HG03378 (cell line): ENCODE measurements around the gene OCEL1.

Experiments used
- ATAC-seq: cut with Tn5 transposase; IDR thresholded peaks from one replicate; pipeline ENCODE4 v1.9.1; 2021; ENCODE audit warnings: mild to moderate bottlenecking, moderate library complexity; ENCODE audit not compliant: unreplicated experiment

Gene OCEL1

DNA sequence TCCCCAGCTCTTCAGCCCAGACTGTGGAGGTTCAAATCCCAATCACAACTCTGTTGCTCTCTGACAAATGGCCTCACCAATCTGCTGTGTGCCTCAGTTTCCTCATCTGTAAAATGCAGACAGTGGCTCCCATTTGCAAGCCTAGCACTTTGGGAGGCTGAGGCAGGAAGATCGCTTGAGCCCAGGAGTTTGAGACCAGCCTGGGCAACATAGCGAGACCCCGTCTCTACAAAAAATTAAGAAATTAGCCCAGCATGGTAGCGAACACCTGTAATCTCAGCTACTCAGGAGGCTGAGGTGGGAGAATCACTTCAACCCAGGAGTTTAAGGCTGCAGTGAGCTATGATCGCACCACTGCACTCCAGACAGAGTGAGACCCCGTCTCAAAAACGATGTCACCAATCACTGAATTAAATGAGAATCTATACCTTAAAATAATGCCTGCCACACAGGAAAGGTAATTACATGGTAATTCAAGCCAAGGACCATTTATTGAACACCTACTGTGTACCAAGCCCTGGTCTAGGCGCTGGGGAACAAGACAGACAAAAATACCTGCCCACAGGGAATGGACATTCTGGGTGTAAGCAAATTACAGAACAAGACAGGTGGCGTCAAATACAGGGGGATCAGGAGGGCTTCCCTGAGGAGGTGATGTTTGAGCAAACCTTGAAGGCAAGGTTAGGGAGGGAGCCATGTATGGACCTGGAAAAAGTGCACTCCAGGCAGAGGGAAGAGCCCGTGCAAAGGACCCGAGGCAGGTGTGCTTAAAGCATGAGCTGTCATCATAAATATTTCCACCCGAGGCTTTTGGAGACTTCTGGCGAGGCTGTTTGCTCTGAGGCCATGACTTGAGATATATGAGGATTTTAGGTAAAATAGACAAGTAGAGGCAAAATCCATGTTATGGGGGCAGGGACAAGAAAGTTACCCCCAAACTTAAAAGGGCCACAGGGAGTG, 12.0 kb downstream of the OCEL1 start:
- ATAC-seq, result no peak

- no peak for ATAC-seq
Measured at GRCh38 chr19:17240062-17240752, 14.2 kb downstream of the OCEL1 start.

- ATAC-seq, result no peak
Measured at GRCh38 chr19:17240826-17241399, 14.9 kb downstream of the OCEL1 start.

GRCh38 chr19:17242431-17243208, 16.6 kb downstream of the OCEL1 start:
- ATAC-seq, result no peak

DNA sequence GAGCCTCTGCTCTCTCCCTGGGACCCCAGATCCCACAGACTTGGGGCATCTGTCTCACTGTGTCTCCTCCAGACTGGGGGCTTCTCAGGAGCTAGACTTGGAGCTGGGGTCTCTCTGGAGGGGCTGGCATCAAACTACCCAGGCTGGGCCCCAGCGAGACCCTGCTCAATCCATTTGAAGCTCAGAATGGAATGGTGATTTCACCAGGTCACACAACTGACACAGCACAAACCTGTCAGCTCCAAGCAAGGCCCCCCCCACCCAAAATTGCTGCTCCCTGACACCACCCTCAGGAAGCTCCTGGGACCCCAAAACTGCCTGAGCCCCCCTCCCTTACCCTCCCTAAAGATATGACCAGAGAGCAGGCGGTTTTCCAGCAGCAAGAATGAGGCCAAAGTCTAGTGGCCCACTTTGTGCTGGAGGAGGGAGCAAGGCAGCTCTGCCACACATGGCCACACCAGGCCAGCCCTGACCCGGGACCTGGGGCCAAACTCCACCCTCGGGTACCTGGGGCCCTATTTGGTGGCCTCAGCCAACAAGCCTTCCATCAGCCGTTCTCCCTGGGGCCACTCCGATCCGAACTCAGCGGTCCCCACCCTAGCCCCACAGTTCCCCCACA, 17.3 kb downstream of the OCEL1 start:
- ATAC-seq, result no peak

DNA sequence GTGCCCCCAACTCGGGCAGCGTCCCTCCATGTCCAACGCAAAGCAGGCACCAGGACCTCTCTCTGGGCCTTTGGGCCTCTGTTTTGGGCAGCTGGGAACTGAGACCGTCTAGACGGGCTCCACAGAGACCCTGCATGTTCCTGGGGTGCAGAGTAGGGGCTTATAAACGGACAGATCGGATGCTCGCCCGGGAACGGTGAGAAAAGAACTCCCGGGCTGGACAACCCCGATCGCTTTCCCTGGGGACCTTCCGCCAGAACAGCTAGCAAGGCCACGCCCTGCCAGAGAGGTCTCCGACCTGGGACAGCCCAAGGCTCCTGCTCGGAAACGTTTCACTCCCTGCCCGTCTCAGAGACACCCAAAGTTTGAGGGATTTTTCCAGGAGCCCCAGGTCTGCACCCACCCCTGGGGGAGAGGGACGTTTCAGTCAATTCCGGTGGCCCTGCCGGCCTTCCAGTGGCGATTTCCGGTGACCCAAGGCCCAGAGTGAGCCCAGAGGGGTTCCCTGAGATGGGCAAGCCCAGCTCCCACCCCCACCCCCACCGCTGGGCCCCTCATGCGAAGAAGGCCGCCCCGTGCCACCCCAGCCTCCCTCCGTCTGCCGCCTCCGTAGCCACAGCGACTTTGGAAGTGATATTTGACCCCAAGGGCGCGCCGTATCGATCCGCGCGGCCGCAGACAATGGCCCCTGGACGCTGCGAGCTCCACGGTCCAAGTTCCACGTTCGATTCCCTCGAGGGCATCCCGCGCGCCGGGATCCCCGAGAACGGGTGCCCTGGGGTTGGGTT, 18.0 kb downstream of the OCEL1 start:
- ATAC-seq, result no peak

- ATAC-seq, result no peak
Measured at GRCh38 chr19:17244618-17245534, 18.9 kb downstream of the OCEL1 start.

DNA sequence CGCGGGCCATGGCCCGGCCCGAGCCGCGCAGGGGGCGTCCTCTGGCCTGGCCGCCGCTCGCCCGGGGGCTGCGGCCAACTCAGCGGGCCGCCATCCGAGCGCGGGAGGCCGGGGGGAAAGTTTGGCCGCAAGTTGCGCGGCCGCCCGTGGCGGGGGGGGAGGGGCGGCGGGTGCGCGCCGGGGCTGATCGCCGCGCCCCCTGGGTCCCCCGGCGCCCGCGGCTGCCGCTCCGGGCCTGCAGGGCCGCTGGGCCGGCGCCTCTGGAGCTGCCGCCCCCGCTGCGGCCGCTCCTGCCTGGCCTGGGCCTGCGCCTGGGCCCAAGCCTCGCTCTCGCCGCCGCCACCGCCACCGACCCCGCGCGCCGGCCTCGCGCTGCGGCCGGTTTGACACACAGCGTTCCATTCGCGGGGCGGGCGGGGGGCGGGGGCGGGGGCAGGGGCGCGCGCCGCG, 19.5 kb downstream of the OCEL1 start, which contains the start of gene NR2F6:
Gene NR2F6, minus strand, starts transcription at position 385 of the 450 bp plus-strand sequence. CDS start 699 bp downstream, outside the sequence.
- no peak for ATAC-seq

- no peak for ATAC-seq
Measured at GRCh38 chr19:17246681-17247425, 20.8 kb downstream of the OCEL1 start.

- no peak for ATAC-seq
Measured at GRCh38 chr19:17248011-17248776, 22.2 kb downstream of the OCEL1 start.

- no peak for ATAC-seq
Measured at GRCh38 chr19:17249887-17250548, 24.0 kb downstream of the OCEL1 start.

DNA sequence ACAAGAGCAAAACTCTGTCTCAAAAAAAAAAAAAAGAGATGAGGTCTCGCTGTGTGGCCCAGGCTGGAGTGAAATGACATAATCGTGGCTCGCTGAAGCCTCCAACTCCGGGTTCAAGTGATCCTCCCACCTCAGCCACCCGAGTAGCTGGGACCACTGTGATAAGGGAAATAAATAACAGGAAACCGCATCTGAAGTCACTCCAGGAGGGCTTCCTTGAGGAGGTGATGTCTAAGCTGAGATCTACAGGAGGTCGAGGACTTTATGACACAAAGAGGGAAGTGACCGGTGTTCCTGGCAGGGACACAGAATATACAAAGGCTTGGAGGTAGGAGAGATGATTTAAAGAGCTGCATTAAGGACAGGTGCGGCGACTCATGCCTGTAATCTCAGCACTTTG, 28.6 kb downstream of the OCEL1 start:
- no peak for ATAC-seq

DNA sequence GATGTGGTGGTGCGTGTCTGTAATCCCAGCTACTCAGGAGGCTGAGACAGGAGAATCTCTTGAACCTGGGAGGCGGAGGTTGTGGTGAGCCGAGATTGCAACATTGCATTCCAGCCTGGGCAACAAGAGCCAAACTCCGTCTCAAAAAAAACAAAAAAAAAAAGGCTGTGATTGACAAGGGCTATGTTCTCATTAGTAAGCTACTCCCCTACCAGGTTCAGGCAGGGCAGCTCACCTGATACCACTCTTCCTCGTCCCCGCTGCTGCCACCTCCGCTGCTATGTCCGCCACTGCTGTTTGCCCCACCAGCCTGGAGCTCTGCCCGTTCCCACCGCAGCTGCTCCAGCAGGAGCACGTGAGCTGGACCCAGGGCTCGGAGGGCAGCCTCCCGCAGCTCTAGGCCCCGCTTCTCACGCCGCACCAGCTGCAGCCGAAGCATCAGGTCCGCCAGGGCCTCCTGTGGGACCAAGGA, 29.2 kb downstream of the OCEL1 start:
- no peak for ATAC-seq

DNA sequence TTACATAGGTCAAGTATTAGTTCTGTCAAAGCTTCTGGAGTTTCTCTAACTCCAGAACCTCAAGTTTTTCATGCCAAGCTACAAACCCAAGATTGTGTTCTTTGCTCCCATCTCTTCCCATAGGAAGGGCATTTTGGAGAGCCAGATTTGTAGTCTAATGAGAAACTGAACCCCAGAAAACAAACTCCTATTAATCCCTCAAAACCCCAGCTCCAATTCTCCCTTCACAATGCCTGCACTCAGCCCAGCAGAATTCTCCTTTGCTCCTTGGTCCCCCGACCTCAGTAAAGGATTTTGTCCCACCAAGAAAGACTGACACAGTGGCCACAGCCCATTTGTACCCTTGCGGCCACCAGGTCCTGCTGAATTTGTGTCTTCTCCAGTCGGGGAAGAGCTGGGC, 30.1 kb downstream of the OCEL1 start:
- no peak for ATAC-seq

GRCh38 chr19:17259118-17259780, 33.2 kb downstream of the OCEL1 start:
- no peak for ATAC-seq

DNA sequence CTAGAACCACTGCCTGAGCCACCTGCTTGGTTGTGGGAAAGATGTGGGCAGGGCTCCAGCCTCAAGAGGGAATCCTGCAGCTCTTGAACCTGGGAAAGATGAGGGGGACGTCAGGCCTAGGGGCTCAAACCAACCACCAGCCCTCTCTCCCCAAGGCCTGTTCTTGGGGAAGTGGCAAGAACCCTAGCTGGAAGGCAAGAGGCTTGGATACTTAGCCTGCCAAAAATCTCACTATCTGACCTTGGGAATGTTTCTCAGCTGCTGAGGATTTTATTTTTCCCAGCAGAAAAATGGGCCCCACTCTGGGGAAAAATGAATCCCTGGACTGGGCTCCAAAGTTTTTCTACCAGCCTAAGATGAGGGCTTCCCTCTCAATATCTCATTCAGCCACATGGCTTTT, 33.9 kb downstream of the OCEL1 start:
- ATAC-seq, result no peak
